Glomerular visceral epithelial cell (primary cell): ENCODE measurements around the gene C11orf58.

Experiments
- DNase-seq: peaks from one replicate; pipeline ENCODE4 v3.0.0-alpha.2; 2016; ENCODE audit errors: extremely low spot score

Gene C11orf58

DNA sequence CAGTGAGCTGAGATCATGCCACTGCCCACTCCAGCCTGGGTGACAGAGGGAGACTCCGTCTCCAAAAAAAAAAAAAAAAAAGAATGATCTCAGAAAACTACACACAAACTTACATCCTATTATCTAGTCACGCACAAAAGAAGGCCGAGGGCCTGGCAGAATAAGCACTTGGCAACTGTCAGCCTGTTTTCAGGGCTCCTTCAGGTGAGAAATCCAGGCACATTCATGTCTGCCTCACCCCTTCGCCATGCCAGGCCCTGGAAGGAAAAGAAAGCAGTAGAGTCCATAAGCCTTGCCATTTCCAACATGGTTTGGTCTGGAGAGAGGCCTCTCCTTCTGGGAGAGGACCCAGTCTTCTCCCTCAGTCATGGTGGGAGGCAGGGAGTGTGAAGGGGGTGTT lies 30.9 kb downstream of the C11orf58 start:
- DNase-seq: no peak

- DNase-seq: no peak
Measured at GRCh38 chr11:16770016-16770415, 31.6 kb downstream of the C11orf58 start.

GRCh38 chr11:16771350-16772140 lies 33.1 kb downstream of the C11orf58 start:
- no peak for DNase-seq

DNA sequence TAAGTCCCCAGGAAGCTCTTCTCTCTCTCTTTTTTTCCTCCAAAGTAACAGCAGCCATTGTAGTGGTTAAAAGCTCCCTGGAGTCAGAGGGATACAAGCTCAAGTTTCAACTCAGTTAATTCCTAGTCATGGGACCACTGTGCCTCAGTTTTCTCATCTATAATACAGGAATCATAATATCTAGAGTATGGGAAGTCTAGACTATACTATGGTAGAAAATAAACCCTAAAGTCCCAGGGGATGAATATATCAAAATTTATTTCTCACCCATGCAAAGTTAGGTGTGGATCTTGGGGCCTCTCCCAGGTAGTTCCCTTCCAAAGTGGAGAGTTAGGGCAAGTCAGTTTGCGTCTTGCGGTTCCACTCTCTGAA lies 33.7 kb downstream of the C11orf58 start:
- DNase-seq: no peak

GRCh38 chr11:16773981-16774935 lies 35.8 kb downstream of the C11orf58 start:
- DNase-seq: no peak

GRCh38 chr11:16774936-16775613 lies 36.6 kb downstream of the C11orf58 start:
- no peak for DNase-seq

GRCh38 chr11:16775614-16776283 lies 37.3 kb downstream of the C11orf58 start:
- no peak for DNase-seq

- DNase-seq: no peak
Measured at GRCh38 chr11:16776711-16777612, 38.5 kb downstream of the C11orf58 start.

- no peak for DNase-seq
Measured at GRCh38 chr11:16777613-16777975, 39.1 kb downstream of the C11orf58 start.

- no peak for DNase-seq
Measured at GRCh38 chr11:16778286-16778685, 39.8 kb downstream of the C11orf58 start.

DNA sequence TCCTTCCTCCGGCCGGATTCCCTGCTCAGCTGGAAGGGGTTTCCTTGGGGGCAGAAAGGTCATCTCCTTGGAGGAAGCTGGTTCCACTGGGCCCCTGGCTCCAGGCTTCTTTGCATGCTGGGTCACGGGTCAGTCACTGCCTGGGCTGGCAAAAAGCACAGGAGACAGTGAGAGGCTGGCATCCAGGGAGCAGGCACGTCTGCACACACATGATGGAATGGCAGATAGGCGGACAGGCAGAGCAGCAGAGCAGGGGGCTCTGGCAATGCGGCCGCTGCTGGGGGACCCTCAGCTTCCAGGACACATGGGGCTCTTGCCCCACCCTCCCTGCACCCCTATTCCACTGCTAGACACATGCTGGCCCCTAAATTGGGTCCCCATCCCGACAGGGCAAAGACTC lies 40.4 kb downstream of the C11orf58 start:
- no peak for DNase-seq

GRCh38 chr11:16779436-16779835 lies 41.0 kb downstream of the C11orf58 start:
- no peak for DNase-seq

DNA sequence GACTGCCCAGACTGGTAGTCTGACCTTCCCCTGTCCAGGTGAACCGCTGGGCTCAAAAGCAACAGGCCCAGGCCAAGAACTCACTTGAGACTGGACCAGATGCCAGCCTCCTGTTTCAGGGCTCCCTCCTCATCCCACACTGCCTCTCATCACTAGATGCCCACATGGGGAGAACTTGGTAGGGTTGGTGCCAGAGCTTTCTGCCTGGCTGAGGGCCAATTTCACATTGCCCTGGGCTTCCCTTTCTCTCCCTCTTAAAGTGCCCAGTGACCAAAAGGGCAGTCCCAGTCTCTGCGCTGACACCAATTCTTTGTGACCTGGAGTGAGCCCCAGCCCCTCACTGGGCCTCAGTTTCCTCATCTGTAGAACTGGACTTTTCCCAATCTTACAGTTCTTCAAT lies 41.7 kb downstream of the C11orf58 start:
- DNase-seq: no peak

- no peak for DNase-seq
Measured at GRCh38 chr11:16780698-16781550, 42.5 kb downstream of the C11orf58 start.

DNA sequence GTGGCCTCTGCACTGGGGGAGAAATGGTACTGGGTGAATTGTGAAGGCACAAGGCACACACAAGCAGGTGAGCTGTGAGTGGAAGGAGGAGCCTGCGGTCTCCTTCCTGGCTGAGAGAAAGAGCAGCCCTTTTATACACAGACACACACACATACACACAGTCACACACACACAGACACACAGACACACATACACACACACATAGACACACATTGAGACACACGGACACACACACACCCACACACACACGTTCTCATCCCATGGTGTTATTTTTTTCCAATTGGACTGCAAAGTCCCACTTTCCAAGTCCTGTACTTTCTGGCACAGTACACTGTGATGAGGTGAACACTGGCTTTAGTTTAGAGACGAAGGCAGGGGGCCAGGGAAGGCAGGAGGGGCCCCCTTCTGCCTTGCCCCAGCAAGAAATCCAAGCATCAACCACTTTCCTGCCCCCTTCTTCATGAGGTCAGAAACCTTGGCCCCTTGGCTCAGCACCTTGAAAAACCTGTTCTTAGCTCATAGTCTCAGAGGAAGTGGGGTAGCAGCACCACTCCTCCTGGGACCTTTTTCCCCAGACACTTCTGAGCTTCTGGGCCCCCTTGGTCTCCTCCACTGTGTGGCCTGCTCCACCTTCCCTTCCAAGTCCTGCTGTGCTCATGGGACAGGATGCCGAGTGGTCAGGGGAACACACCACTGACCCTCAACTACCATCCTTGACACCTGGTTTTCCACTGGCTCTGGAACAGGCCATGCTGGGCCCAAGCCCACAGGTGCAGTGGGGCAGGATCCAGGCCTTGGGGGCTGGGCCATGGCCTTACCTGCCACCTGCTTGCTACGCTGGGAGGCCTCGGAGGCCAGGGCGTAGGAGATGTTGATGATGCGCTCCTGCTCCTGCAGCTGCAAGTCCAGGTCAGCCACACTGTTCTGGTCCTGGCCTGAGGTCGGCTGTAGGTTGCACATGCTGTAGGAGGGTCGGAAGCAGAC lies 43.8 kb downstream of the C11orf58 start:
- DNase-seq: no peak

- DNase-seq: no peak
Measured at GRCh38 chr11:16783321-16783801, 44.9 kb downstream of the C11orf58 start.

- no peak for DNase-seq
Measured at GRCh38 chr11:16784097-16784496, 45.6 kb downstream of the C11orf58 start.

DNA sequence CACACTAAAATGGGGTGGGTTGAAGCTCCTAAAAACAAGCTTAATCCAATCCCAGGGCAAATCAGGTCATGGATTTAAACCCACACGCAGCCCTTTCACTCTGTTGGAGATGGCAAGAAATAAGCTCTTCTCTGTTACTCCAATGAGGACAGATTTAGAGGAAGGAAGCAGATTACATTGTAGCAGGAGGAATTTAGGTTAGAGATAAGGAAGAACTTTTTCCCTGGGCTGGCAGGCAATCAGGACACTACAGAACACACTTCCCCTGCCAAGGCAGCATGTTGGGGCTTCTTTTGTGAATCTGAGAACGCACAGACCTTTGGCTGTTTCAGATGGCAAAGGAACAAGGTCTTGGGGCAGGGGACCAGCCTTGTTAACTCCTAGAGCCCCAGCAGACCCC lies 46.2 kb downstream of the C11orf58 start:
- no peak for DNase-seq
